Spleen (tissue), 7 donors: ENCODE measurements around the gene SETDB2.

ENCODE experiments used
- CTCF ChIP-seq, 11 experiments: fragments of 200-600 bp in 7 of 11; fragments of 450-650 bp in 4 of 11; sonication (generic) in 4 of 11; IDR thresholded peaks in 8 of 11; conservative IDR thresholded peaks in 3 of 11; 1 replicate in 7 of 11; 2 replicates in 4 of 11; pipeline versions ENCODE4 v1.4.0 to v1.8.0; 2016 to 2021; ENCODE audit warnings: antibody characterized with exemption in 11 of 11, inconsistent platforms in 4 of 11, mild to moderate bottlenecking in 1 of 11
- POLR2A ChIP-seq, 3 donors: fragments of 450-650 bp; IDR thresholded peaks; one replicate each; pipeline ENCODE4 v1.5.1; 2017; ENCODE audit warnings: antibody characterized with exemption in 3 of 3, mild to moderate bottlenecking in 1 of 3
- POLR2AphosphoS5 ChIP-seq, 3 donors: sonication (generic); formaldehyde crosslinking; IDR thresholded peaks; one replicate each; pipeline ENCODE4 v1.5.1; 2017; ENCODE audit warnings: antibody characterized with exemption in 3 of 3
- donor health status: DM: no; HTN: no; CAD: no; lungs with moderate emphysema.
- donor health status: DM: no; HTN: no; CAD: no.
- donor health status: DM: no; HTN: no; CAD: no.

GRCh38 chr13:49488563-49488962 lies 44.5 kb downstream of the SETDB2 start:
- TF ChIP-seq CTCF (IDR thresholded peaks at IDR 0.05 in 8 of 11, conservative IDR thresholded peaks at IDR 0.05 in 3 of 11): no peak
- no peak for TF ChIP-seq POLR2AphosphoS5 (IDR thresholded peaks at IDR 0.05)
- TF ChIP-seq POLR2A (IDR thresholded peaks at IDR 0.05): no peak
